Measurements from ENCODE around the gene RAP1GAP.
"Not testable (repeated sequence)": the region's sequence is repeated elsewhere in the genome, so short reads cannot be mapped to it uniquely, and the experiment has no call there.

RAP1GAP gene

GRCh38 chr1:21567241-21568005, 101.7 kb downstream of the RAP1GAP start:
- DNase-seq: no peak

GRCh38 chr1:21566361-21566760, 102.8 kb downstream of the RAP1GAP start:
- not testable (repeated sequence) for DNase-seq

- DNase-seq: no peak
These were observed 103.9 kb downstream of the RAP1GAP start for GRCh38 chr1:21565285-21565684.

GRCh38 chr1:21564521-21565095, 104.5 kb downstream of the RAP1GAP start:
- no peak for DNase-seq

- DNase-seq: no peak
These were observed 105.2 kb downstream of the RAP1GAP start for GRCh38 chr1:21563971-21564370.

GRCh38 chr1:21562896-21563295, 106.3 kb downstream of the RAP1GAP start:
- no peak for DNase-seq

- no peak for DNase-seq
These were observed 108.1 kb downstream of the RAP1GAP start for GRCh38 chr1:21560916-21561638.

GRCh38 chr1:21559788-21560567, 109.2 kb downstream of the RAP1GAP start:
- DNase-seq: no peak

GRCh38 chr1:21553116-21553926, 115.8 kb downstream of the RAP1GAP start:
- DNase-seq: no peak

- DNase-seq: no peak
These were observed 116.4 kb downstream of the RAP1GAP start for GRCh38 chr1:21552715-21553114.

- DNase-seq: no peak
These were observed 118.2 kb downstream of the RAP1GAP start for GRCh38 chr1:21550866-21551475.

GRCh38 chr1:21550097-21550496, 119.1 kb downstream of the RAP1GAP start:
- DNase-seq: no peak

- DNase-seq: no peak
These were observed 121.3 kb downstream of the RAP1GAP start for GRCh38 chr1:21547876-21548275.
